Inflammatory macrophage treated with lipopolysaccharide for 4 hours (primary cell): ENCODE results near the gene LRRC58.
"Not testable (repeated sequence)": the region's sequence is repeated elsewhere in the genome, so short reads cannot be mapped to it uniquely, and the experiment has no call there.

Experiments used
- DNase-seq: peaks from one replicate; pipeline ENCODE4 v3.0.0-alpha.2; 2020

Gene LRRC58

GRCh38 chr3:120338517-120338916 is 10.6 kb downstream of the LRRC58 start:
- DNase-seq: no peak

GRCh38 chr3:120332646-120333045 is 16.5 kb downstream of the LRRC58 start:
- DNase-seq: no peak

GRCh38 chr3:120331076-120331475 is 18.1 kb downstream of the LRRC58 start:
- DNase-seq: peak; percentile 77

GRCh38 chr3:120326784-120327183 is 22.4 kb downstream of the LRRC58 start:
- no peak for DNase-seq

GRCh38 chr3:120324190-120324589 is 25.0 kb downstream of the LRRC58 start:
- DNase-seq: peak; percentile 80

- DNase-seq: peak; percentile 77
These were observed 25.4 kb downstream of the LRRC58 start for GRCh38 chr3:120323761-120324160.

GRCh38 chr3:120311863-120312794 is 37.0 kb downstream of the LRRC58 start:
- DNase-seq: no peak

- no peak for DNase-seq
These were observed 42.4 kb downstream of the LRRC58 start for GRCh38 chr3:120306519-120307455.

- no peak for DNase-seq
These were observed 44.5 kb downstream of the LRRC58 start for GRCh38 chr3:120304616-120305015.

- DNase-seq: no peak
These were observed 46.8 kb downstream of the LRRC58 start for GRCh38 chr3:120302361-120302760.

GRCh38 chr3:120300971-120301370 is 48.2 kb downstream of the LRRC58 start:
- DNase-seq: no peak

GRCh38 chr3:120299403-120299802 is 49.8 kb downstream of the LRRC58 start:
- DNase-seq: peak; percentile 29

- no peak for DNase-seq
These were observed 50.2 kb downstream of the LRRC58 start for GRCh38 chr3:120298996-120299395.

GRCh38 chr3:120291552-120291951 is 57.6 kb downstream of the LRRC58 start:
- not testable (repeated sequence) for DNase-seq

- DNase-seq: no peak
These were observed 59.5 kb downstream of the LRRC58 start for GRCh38 chr3:120289636-120290035.

- DNase-seq: no peak
These were observed 62.7 kb downstream of the LRRC58 start for GRCh38 chr3:120286465-120286864.

GRCh38 chr3:120285508-120285841 is 63.7 kb downstream of the LRRC58 start:
- DNase-seq: no peak

- DNase-seq: no peak
These were observed 64.2 kb downstream of the LRRC58 start, which contains the start of gene GPR156 for GRCh38 chr3:120284747-120285507. GPR156 (minus strand) TSS chr3:120285222; CDS start chr3:120244098, 41,124 bp downstream.

GRCh38 chr3:120281261-120281660 is 67.9 kb downstream of the LRRC58 start:
- DNase-seq: no peak

GRCh38 chr3:120280566-120280965 is 68.6 kb downstream of the LRRC58 start:
- no peak for DNase-seq

GRCh38 chr3:120280026-120280425 is 69.1 kb downstream of the LRRC58 start:
- no peak for DNase-seq

- DNase-seq: no peak
These were observed 72.4 kb downstream of the LRRC58 start for GRCh38 chr3:120276767-120277166.

- DNase-seq: no peak
These were observed 73.5 kb downstream of the LRRC58 start for GRCh38 chr3:120275618-120276017.
